Aorta (tissue), 5 donors: ENCODE data around the gene ADAM12. TPM values are rescaled to one million over a fixed set of nuclear protein-coding genes. Genes with fewer than 3 reads are reported as not detected.

ENCODE experiments used
- ATAC-seq: fragments of 200-7000 bp; cut with Tn5 transposase; one replicate; pipeline ENCODE4 v1.9.1; 2022; ENCODE audit warnings: moderate library complexity; ENCODE audit not compliant: low FRiP score
- DNase-seq, 2 donors: peaks; one replicate each; pipeline ENCODE4 v3.0.0-alpha.2; 2020
- H3K27ac ChIP-seq, 2 donors: one replicate each; pipeline ENCODE4 v1.5.1; 2013; ENCODE audit warnings: low read length in 2 of 2, mild to moderate bottlenecking in 2 of 2, moderate library complexity in 2 of 2, control low read depth in 1 of 2, inconsistent platforms in 1 of 2, low read depth in 1 of 2
- H3K27me3 ChIP-seq, 2 donors: one replicate each; pipeline ENCODE4 v1.6.1; 2013; ENCODE audit warnings: control low read depth in 1 of 2, low read length in 1 of 2, mild to moderate bottlenecking in 1 of 2, moderate library complexity in 1 of 2; ENCODE audit not compliant: insufficient read depth in 2 of 2, control insufficient read depth in 1 of 2
- H3K36me3 ChIP-seq, 2 donors: one replicate each; pipeline ENCODE4 v1.6.1; 2013; ENCODE audit warnings: control low read depth in 1 of 2, low read length in 1 of 2, mild to moderate bottlenecking in 1 of 2; ENCODE audit not compliant: insufficient read depth in 2 of 2, control insufficient read depth in 1 of 2
- H3K4me1 ChIP-seq, 2 donors: one replicate each; pipeline ENCODE4 v1.6.1; 2013; ENCODE audit warnings: low read length in 2 of 2, control low read depth in 1 of 2, mild to moderate bottlenecking in 1 of 2, moderate library complexity in 1 of 2; ENCODE audit not compliant: insufficient read depth in 2 of 2, control insufficient read depth in 1 of 2
- H3K4me3 ChIP-seq, 2 donors: one replicate each; pipeline ENCODE4 v1.5.1; 2013; ENCODE audit warnings: low read length in 2 of 2, control low read depth in 1 of 2, mild to moderate bottlenecking in 1 of 2
- H3K9me3 ChIP-seq: one replicate; pipeline ENCODE4 v1.6.1; 2013; ENCODE audit warnings: mild to moderate bottlenecking, low read length; ENCODE audit not compliant: control insufficient read depth
- WGBS, 2 donors: extraction: QIAGEN DNeasy Blood & Tissue Kit; methylation state at CpG; one replicate each; pipeline ENCODE4 v1.1.7; 2013; 5-methylcytosine and 5-hydroxymethylcytosine counted together
- intact Hi-C, 2 donors: fragments of 100-400 bp; cut with DNase I; formaldehyde crosslinking; loops; one replicate each; pipeline versions ENCODE4 v1.14.2 to v1.15.0; 2022
- polyA plus RNA-seq, 2 donors: library from polyadenylated mRNA; stranded (reverse); fragments of 200-250 nt; gene quantifications; one replicate each; pipeline ENCODE4 v1.2.3, GENCODE V29; 2013
- total RNA-seq, 2 donors: library from RNA; stranded (reverse); fragmentation: NEBNext Ultra II Directional; extraction: Animal tissue kit (Norgen Biotek cat#: 25700); gene quantifications; one replicate each; pipeline ENCODE4 v1.2.1, GENCODE V29; 2021
- donor health status: healthy with polysubstance abuse.
- donor health status: Bipolar disorder and iron deficiency.
- donor health status: DM: no; HTN: no; CAD: no.
- donor health status: DM: no; HTN: no; CAD: no.
- donor health status: DM: yes; HTN: yes; CAD: no.

ADAM12 gene
- total and polyA plus RNA-seq, 4 donors = 0.13 to 9.4 (median 5.5) TPM; not detected in 1

DNA sequence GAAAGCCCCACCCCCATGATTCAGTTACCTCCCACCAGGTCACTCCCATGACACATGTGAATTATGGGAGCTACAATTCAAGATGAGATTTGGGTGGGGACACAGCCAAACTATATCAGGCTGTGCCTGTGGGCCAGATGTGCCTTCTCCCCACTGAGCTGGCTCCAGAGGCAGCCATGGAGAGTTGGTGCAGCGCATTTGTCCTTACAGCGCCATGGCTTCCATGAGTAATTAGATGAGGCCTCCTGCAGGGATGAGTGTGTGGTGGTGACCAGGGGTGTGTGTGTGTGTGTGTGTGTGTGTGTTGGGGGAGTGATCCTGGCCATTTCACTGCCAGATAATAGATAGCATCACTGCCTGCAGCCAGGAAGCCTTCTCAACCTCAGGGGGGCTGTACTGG, 397.3 kb downstream of the ADAM12 start:
- Histone ChIP-seq H3K27ac (no peak overlapping the region), H3K27me3 (no peaks in the 10 kb centered on the region), H3K4me1 (no peaks in the 10 kb centered on the region), H3K9me3 (no peaks in the 10 kb centered on the region), H3K36me3 (no peaks in the 10 kb centered on the region), H3K4me3 (no peak overlapping the region)
- 97 to 98% methylated on average over 2 of the region's 2 CpGs for WGBS, 2 donors
- DNase-seq = no peak
- intact Hi-C loops = no loop called here
- ATAC-seq = no peak

DNA sequence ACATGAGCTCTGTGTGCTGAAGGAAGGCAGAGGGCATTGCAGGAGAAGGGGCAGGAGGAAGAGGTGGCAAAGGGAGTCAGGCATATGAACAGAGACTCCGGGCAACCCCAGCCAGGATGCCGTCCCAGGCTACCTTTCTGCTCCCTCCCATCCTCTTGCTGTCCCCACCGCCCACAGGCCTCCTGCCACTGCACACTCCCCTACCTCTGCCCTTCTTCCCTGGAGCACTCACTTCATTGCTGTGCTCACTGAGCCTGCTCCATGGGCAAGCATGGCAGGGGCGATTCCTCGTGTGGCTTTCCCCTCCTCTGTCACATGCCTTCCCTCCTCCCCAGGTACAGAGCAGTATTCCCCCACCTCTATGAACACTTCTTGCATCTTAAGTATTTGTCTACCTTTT, 398.5 kb downstream of the ADAM12 start:
- Histone ChIP-seq H3K27ac (no peak overlapping the region), H3K4me1 (no peaks in the 10 kb centered on the region), H3K36me3 (no peaks in the 10 kb centered on the region), H3K27me3 (no peaks in the 10 kb centered on the region), H3K9me3 (no peaks in the 10 kb centered on the region), H3K4me3 (no peak overlapping the region)
- WGBS, 2 donors = 94 to 100% methylated on average over 5 of the region's 5 CpGs
- no peak for ATAC-seq
- intact Hi-C loops = no loop called here
- no peak for DNase-seq

DNA sequence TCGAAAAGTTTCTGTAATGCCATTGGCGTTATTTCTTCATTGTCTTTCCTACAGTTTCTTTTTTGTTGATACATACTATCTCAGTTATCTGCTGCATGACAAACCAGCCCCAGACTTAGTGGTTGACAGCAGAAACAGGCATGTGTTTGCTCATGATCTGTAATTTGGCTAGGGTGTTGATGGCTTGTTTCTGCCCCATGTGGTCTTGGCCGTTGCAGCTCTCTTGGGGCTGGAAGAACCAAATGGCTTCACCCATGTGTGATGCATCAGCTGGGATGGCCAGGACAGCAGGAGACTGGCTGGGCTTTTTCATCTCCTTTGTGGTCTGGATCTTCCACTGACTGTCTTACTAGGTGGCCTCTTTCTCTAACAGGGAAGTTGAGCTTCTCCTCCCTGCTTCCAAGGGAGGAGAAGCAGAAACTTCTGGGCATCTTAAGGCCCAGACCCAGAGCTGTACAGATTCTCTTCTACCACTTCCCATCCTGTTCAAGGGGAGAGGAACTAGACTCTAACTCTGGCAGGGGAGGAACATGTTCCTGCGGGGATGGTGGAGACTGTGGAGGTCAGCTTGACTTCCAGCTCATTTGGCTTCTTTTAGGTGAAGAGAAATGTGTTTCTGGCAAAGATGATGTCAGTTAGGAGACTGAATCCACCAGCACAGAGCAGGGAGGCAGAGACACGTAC, 402.6 kb downstream of the ADAM12 start:
- WGBS, 2 donors = 88 to 91% methylated on average over 5 of the region's 5 CpGs
- Histone ChIP-seq H3K4me1 (no peaks in the 10 kb centered on the region), H3K36me3 (no peaks in the 10 kb centered on the region), H3K27me3 (no peaks in the 10 kb centered on the region), H3K9me3 (no peaks in the 10 kb centered on the region), H3K4me3 (no peak overlapping the region), H3K27ac (no peak overlapping the region)
- no peak for DNase-seq
- ATAC-seq = no peak
- intact Hi-C loops = no loop called here

DNA sequence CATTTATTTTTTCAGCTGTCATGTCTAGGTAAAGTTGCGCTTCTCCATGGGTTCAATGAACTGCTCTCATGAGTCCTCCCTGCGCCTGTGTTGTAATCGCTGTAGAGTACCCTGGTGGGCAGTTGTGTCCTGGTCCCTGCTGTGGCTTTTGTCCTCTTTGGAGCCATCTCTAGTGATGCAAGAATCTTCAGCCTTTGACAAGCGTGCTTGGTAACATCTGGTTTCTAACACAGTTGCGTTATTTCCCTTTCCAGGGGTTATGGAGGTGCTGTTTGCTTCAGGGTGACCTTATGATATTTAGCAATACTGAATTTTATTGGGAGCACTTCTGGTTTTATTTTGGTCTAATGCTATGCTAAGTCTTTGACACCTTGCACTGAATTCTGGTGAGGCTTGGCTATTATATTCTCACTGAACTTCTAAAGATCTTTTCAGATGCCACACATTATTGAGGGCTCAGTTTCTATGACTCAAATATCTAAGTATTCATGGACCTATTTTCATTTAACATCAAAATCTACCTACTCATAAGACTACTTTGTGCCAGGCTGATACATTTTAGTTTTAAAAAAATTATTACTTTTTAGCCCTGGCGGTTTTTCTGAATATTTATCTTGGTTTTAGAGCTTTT, 403.3 kb downstream of the ADAM12 start:
- no peak overlapping the region for H3K4me3 ChIP-seq
- H3K9me3 ChIP-seq = no peaks in the 10 kb centered on the region
- intact Hi-C loops = loop anchor here in 1 of 2 donors (5.0 kb wide), 3 partner anchors 107 to 402 kb away; partner anchors contain the start of gene ADAM12
- H3K27me3 ChIP-seq = no peaks in the 10 kb centered on the region
- DNase-seq (no peak), ATAC-seq (no peak)
- no peaks in the 10 kb centered on the region for H3K4me1 ChIP-seq
- no peaks in the 10 kb centered on the region for H3K36me3 ChIP-seq
- 89 to 98% methylated on average over 6 of the region's 6 CpGs for WGBS, 2 donors
- H3K27ac ChIP-seq = no peak overlapping the region

DNA sequence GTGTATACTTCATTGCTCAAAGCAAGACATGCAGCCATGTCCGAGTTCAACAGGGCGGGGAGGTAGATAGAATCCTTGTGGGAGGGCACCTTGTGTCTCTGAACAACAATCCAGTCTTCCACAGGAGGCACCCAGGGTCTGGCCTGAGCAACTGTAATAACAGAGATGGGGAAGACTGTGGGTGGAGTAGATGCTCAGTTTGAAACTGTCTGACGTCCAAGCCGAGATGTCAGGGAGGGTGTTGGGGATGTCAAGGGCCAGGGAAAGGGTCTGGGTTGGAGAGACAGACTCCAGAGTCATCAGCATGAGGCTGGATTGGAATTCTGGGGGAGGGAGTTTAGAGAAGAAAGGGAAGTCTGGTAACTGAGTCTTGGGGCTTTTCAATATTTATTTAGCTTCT, 403.9 kb downstream of the ADAM12 start:
- WGBS, 2 donors = 87% methylated on average over 4 of the region's 4 CpGs
- H3K27me3 ChIP-seq = no peaks in the 10 kb centered on the region
- no peak for DNase-seq
- H3K36me3 ChIP-seq = no peaks in the 10 kb centered on the region
- no peaks in the 10 kb centered on the region for H3K9me3 ChIP-seq
- intact Hi-C loops = loop anchor here in 1 of 2 donors (5.0 kb wide), 3 partner anchors 108 to 403 kb away; partner anchors contain the start of gene ADAM12
- no peak overlapping the region for H3K27ac ChIP-seq
- no peak for ATAC-seq
- H3K4me3 ChIP-seq = no peak overlapping the region
- no peaks in the 10 kb centered on the region for H3K4me1 ChIP-seq

DNA sequence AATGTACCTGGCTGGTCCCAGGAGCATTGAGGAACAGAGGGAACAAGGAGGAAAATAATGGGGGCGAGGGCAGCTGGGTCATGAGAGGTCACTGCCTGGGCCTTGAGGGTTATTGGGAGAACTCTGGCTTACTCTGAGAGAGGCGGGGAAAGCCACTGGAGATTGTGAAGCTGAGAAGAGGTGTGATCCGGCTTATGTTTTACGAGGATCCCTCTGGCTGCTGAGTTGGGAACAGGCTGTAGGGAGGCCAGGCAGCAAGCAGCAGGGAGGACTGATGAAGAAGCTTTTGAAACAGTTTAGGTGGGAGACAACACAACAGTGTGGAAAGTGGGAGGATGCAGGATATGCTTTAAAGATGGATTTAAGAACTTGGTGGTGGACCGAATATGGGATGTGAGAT, 404.6 kb downstream of the ADAM12 start:
- 95% methylated on average over 5 of the region's 5 CpGs for WGBS, 2 donors

DNA sequence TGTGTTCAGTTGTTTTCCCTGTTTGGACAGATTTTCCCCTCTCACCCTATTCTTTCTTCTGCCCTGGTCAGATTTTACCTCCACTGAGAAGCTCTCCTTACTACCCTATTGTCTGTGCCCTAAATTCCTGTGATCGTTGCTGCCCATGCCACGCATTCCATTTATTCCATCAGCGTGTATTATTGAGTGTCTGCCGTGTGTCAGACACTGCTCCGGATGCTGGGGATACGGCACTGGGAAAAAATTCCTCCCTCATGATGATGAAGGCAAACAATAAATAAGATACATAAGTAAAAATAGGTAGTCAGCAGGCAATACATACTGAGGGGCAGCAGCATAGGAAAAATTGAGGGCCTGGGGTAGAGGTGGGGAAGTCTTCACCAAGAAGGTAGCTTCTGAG, 405.1 kb downstream of the ADAM12 start:
- intact Hi-C loops = loop anchor here (2.0 to 5.0 kb wide), 5 partner anchors 109 to 522 kb away; partner anchors contain the start of gene ADAM12 (in 1 of the 2)
- Histone ChIP-seq H3K4me1 (no peaks in the 10 kb centered on the region), H3K9me3 (no peaks in the 10 kb centered on the region), H3K36me3 (no peaks in the 10 kb centered on the region), H3K27me3 (no peaks in the 10 kb centered on the region), H3K27ac (no peak overlapping the region), H3K4me3 (no peak overlapping the region)
- ATAC-seq (no peak), DNase-seq (no peak)
- 78 to 85% methylated on average over 6 of the region's 6 CpGs for WGBS, 2 donors

More for the DNA sequence above, 404.6 kb downstream of the ADAM12 start:
- H3K27me3 ChIP-seq = no peaks in the 10 kb centered on the region
- no peaks in the 10 kb centered on the region for H3K36me3 ChIP-seq
- H3K9me3 ChIP-seq = no peaks in the 10 kb centered on the region
- H3K4me1 ChIP-seq = no peaks in the 10 kb centered on the region
- ATAC-seq (no peak), DNase-seq (no peak)
- H3K4me3 ChIP-seq = no peak overlapping the region
- H3K27ac ChIP-seq = no peak overlapping the region
- intact Hi-C loops = loop anchor here (2.0 to 5.0 kb wide), 5 partner anchors 109 to 521 kb away; partner anchors contain the start of gene ADAM12 (in 1 of the 2)

DNA sequence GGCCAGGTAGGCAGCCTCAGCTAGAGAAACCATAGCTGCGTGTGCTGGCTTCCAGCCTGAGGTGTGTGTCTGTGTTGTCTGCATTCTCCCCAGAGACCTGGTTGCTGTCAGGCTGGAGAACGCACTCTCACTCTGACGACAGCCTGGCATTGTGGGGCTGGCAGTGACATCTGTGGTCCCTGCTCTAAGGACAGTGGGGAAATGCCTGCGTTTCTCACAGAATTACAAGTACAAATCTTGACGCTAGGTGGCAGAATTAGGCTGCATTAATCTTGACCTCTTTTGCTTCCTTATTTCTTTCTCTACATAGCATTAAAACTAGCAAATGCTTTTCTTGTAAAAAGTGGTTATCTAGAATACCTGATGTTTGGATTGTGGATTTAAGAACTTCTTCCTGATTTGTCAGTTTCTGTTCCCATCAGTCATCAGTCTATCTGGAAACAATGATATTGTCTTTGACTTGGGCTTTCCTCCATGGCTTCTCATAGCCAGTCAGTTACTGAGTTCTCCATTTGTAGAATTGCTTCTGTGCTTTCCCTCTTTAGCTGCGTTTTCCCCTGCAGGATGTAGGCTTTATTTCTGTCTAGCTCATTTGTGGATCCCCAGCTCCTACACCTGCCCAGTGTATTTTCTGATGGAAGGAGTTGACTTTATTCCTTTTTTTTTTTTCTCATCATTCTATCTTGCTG, 405.9 kb downstream of the ADAM12 start:
- no peak overlapping the region for H3K27ac ChIP-seq
- no peaks in the 10 kb centered on the region for H3K27me3 ChIP-seq
- DNase-seq (no peak), ATAC-seq (peak; percentile 63)
- intact Hi-C loops = loop anchor here (1.0 to 5.0 kb wide), 6 partner anchors 110 to 522 kb away; partner anchors contain the start of gene ADAM12 (in 1 of the 2)
- H3K36me3 ChIP-seq = no peaks in the 10 kb centered on the region
- H3K4me3 ChIP-seq = no peak overlapping the region
- 10 to 16% methylated on average over 6 of the region's 6 CpGs for WGBS, 2 donors
- H3K9me3 ChIP-seq = no peaks in the 10 kb centered on the region
- H3K4me1 ChIP-seq = no peaks in the 10 kb centered on the region
